Stimulated activated CD4-positive, alpha-beta T cell treated with anti-CD3 and anti-CD28 coated beads, Interleukin-4, amount 100 ng/mL, for 48 hours (primary cell): Measurements from ENCODE around the gene INPP5D.

Experiments
- DNase-seq, 2 donors: peaks; one replicate each; pipeline ENCODE4 v3.0.0-alpha.2; 2020; ENCODE audit warnings: low read depth in 2 of 2

Gene INPP5D

GRCh38 chr2:233208382-233209116, 148.4 kb downstream of the INPP5D start:
- DNase-seq, result no peak

GRCh38 chr2:233209117-233209532, 149.0 kb downstream of the INPP5D start:
- no peak for DNase-seq

GRCh38 chr2:233209533-233210171, 149.5 kb downstream of the INPP5D start:
- DNase-seq, result no peak

GRCh38 chr2:233210281-233210680, 150.1 kb downstream of the INPP5D start:
- no peak for DNase-seq

DNA sequence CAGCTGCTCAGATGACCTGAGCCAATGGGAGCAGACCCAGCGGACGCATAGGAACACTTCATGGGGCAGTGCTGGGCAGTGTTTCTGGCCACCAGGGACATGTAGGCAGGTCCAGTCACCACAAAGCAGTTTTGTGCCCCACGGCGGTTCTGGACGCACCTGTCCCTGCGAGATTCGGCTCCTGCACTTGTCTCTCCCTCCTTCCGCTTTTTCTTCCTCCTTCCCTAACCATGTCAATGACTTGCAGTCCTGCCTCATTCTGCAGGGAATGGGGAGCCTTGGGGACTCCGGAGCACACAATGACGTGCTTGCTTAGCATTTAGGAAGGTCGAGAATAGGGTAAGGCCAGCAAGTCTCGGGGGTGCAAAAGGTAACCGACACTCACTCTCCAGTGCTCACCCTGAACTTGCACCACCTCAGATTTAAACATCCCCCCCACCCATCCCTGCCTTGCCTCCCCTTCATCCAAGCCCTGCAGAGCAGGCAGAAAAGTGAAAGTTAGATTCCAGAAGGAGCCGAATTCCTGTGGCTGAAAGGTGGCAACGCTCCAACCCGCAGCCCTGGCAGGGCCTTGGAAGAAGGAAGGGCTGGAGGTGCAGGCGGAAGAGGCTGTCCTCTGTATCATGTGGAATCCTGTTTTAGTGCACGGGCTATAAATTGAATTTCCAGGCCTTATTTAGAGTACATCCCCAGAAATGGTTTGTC, 150.9 kb downstream of the INPP5D start:
- DNase-seq, result no peak

DNA sequence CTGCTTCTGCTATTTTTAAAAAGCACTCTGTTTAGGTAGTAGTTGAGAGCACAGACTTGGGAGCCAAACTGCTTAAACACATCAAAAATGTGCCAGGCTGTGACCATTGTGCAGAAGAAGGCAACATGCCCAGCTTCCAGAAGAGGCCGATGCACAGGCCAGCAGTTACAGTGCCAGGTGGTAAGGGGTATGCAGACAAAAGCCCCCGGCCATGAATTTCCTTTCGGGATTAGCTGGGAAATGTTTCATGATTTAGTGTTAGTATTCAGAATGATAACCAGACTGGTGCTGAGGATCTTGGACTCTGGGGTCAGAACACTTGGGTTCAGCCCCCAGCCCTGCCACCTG, 151.4 kb downstream of the INPP5D start:
- no peak for DNase-seq

GRCh38 chr2:233213011-233213410, 152.9 kb downstream of the INPP5D start:
- no peak for DNase-seq

GRCh38 chr2:233213975-233214374, 153.8 kb downstream of the INPP5D start:
- no peak for DNase-seq

- DNase-seq, result no peak
Observed at GRCh38 chr2:233217892-233218377, 157.8 kb downstream of the INPP5D start.

DNA sequence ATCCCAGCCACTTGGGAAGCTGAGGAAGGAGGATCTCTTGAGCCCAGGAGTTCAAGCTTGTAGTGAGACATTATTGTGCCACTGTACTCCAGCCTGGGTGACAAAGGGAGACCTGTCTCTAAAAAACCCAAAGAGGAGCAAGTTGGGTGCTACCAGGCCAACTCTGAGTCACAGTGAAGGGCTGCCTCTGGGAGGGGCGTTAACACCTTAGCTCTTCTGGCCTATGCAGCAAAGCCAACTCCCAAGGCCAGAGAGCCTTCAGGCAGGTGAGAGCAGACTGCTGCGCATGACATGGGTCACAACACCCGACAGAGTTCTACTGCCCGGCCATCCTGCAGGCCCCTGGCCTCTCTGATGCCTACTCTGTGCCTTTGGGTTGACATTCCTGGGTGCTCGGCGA, 158.7 kb downstream of the INPP5D start:
- DNase-seq, result no peak

- DNase-seq, result no peak
Observed at GRCh38 chr2:233219848-233220247, 159.7 kb downstream of the INPP5D start.

DNA sequence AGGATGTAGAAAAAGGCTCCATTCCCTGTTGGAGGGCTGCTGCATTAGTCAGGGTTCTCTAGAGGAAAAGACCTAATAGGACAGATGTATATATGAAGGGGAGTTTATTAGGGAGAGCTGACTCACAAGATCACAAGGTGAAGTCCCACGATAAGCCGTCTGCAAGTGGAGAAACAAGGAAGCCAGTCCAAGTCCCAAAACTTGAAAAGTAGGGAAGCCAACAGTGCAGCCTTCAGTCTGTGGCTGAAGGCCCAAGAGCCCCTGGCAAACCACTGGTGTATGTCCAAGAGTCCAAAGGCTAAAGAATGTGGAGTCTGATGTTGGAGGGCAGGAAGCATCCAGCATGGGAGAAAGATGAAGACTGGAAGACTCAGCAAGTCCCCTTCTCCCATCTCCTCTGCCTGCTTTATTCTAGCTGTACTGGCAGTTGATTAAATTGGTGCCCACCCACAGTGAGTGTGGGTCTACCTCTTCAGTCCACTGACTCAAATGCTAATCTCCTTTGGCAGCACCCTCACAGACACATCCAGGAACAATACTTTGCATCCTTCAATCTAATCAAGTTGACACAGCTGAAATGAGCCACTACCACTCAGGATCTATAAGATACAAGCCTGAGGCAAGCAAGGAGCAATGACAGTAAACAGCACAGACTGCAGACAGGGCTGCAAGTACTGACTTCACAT, 161.4 kb downstream of the INPP5D start:
- no peak for DNase-seq

DNA sequence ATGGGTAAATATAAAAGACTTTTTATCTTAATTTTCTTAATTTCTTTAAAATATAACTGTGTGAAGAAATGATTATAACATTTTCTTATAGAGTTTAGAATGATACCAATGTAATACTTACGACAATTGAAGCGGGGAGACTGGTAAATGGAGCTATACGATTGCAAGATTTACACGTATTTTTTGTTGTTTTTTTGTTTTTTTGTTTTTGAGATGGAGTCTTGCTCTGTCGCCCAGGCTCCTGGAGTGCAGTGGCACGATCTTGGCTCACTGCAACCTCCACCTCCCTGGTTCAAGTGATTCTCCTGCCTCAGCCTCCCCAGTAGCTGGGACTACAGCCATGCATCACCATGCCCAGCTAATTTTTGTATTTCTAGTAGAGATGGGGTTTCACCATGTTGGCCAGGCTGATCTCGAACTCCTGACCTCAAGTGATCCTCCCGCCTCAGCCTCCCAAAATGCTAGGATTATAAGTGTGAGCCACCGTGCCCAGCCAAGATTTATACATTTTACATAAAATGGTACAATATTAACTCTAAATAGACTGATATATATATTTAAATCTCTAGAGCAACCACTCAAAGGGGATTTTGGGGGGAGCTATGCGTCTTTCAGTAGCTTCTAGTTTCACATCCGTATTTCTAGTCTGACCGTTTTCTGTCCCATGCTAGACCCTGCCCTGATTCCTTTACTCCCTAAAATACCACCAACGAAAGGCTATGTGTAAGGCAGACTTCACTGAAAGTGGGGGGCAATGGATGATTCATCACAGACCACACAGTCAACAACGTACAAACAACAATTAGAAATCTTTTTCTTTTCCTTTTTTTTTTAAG, 163.1 kb downstream of the INPP5D start:
- DNase-seq, result no peak

- no peak for DNase-seq
Observed at GRCh38 chr2:233225230-233226068, 165.3 kb downstream of the INPP5D start.

DNA sequence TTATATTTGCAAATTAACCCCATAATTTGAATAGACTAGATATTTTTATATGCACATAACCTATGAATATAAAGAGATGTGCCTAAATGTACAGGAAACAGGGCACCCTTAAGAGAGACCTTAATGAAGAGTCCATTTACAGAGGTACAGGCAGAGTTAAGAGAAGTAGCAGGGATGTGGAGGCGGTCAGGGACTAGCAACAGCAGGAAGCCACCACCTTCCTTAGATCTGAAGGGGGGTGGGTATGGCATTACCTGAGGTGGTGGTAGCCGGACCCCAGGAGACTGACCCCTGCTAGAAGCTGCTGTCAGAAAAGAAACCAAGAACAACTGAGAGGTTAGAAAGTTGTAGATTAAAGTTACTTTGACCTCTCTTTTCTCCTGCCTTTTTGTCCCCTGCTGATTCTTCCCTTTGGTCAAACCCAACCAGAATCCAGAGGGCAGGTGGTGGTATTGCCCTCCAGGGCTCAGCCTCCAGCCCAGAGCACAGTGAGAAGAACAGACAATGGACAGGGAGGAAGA, 166.4 kb downstream of the INPP5D start:
- no peak for DNase-seq

DNA sequence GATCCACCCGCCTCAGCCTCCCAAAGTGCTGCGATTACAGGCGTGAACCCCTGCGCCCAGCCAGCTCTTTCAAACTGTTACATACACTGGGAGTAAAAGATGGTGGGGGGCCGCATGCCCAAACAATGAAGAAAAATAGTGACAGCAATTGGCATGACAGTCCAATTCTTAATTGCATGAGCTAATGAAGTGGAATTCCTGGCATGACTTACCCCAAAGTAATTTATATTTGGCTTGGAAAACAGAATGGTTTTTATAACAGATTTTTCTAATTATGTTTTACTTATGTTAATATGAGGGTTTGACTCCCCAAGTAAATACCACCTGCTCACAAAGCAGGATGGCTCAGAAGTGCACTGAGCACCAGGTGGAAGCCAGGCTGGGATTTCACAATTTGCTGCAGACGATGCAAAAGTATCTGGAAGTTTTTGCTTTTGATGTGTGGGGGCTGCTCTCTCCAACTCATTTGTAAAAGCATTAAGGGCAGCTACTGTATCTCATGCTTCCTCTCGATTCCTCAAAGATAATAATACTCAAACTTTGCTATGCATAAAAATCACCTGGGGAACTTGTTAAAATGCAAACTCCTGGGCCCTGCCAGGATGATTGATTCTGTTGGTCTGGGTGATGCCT, 167.3 kb downstream of the INPP5D start:
- DNase-seq, result no peak

DNA sequence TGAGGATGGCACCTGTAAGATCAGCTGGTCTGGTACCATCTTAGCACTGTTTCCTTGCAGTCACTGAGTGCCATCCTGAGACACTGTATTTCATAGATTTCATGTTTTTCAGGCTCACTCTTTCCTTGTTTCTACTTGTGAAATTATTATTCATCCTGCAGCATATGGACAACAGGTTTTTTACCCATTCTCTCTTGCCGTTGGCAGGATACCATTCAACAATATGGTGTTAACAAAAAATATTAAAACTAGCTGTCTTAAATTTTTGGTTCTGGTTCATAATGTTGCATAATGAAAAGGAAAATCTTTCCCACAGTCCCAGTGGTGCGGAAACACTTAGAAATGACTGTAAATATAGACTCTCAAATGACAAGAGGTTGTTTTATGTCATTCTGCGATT, 168.2 kb downstream of the INPP5D start:
- no peak for DNase-seq

GRCh38 chr2:233233618-233234230, 173.6 kb downstream of the INPP5D start:
- DNase-seq, result no peak

DNA sequence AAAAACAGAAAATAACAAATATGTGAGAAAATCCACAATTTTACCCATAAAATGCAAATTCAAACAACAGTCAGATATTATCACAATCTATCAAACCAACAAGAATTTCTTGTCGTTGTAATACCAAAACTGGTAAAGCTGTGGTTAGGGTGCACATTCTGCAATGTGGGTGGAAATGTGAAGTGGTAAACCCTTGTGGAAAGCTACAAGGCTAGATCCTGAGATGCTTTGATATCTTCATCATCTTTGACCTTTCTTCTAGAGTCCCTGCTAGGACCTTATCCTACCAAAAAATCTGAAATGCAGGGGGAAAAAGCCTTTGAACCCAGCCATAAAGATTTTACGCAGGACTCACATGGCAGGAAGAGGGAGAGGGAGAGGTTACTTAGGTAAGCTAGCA, 174.1 kb downstream of the INPP5D start:
- DNase-seq, result no peak
